ENCODE data around the gene GCGR. TPM values are rescaled to one million over a fixed set of nuclear protein-coding genes. Genes with fewer than 3 reads are reported as not detected.

GCGR gene
- total RNA-seq, 2 donors from 2014 or later: not detected

DNA sequence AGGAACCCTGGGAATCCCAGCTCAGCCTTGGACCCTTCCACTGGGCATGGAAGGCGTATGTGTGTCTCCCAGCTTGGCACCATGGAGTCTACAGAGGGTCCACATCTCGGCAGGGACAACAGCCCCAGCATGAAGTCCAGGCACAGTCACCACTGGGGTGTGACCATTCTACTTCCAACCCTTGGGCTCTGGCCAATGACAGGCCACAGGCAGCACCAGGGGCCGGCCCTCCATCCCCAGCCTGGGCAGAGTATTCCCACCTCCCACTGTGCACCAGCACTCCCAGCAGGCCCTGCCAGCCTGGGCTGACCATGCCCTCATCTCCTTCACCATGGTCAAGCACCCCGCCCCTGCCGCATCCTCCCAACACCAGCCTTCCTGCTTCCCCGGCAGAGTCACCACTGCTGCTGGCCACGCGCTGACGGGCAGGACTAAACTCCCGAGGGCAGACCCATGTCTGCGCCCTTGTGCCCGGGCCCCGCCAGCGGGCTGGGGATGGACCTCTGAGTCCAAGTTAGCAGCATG, 40.4 kb downstream of the GCGR start:
- no peak for ATAC-seq
- intact Hi-C loops (cut with DNase I): no loop called here

DNA sequence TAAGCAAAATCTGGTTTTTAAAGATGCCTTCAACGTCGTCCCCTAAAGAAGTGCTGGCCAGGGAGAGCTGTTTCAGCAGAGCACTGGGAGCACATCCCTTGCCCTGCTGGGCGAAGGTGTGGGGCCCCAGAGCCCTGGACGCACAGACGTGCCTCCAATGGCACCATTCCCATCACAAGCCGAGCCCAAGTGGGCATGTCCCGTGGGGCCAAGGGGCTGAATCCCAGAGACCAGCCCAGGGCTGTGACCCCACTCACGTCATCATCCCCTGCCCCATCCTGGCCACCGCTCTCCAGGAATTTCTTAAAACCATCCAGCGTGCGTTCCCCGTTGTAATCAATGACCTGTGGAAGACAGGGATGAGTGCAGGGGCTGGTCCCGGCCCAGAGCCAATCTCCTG, 40.9 kb downstream of the GCGR start:
- no peak for DNase-seq
- intact Hi-C loops (cut with DNase I): no loop called here
- ATAC-seq: no peak

More for the DNA sequence above, 40.4 kb downstream of the GCGR start:
- no peak for DNase-seq

DNA sequence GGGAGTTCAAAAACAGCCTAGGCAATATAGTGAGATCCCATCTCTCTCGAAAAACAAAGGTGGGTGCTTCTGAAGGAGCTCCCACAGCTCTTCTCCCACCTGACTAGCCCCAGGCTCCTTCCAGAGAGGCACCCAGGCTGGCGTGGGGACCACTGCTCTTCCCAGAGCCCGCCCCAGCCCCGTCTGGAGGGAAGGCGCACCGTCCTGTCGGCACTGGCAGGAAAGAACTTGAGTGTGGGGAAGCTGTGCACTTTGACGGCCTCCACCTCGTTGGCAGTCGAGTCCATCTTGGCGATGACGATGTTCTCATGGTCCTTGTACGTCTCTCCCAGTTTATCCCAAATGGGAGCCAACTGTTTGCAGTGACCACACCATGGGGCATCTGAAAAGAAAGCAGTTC, 41.4 kb downstream of the GCGR start:
- intact Hi-C loops (cut with DNase I): no loop called here
- no peak for DNase-seq
- ATAC-seq: no peak

DNA sequence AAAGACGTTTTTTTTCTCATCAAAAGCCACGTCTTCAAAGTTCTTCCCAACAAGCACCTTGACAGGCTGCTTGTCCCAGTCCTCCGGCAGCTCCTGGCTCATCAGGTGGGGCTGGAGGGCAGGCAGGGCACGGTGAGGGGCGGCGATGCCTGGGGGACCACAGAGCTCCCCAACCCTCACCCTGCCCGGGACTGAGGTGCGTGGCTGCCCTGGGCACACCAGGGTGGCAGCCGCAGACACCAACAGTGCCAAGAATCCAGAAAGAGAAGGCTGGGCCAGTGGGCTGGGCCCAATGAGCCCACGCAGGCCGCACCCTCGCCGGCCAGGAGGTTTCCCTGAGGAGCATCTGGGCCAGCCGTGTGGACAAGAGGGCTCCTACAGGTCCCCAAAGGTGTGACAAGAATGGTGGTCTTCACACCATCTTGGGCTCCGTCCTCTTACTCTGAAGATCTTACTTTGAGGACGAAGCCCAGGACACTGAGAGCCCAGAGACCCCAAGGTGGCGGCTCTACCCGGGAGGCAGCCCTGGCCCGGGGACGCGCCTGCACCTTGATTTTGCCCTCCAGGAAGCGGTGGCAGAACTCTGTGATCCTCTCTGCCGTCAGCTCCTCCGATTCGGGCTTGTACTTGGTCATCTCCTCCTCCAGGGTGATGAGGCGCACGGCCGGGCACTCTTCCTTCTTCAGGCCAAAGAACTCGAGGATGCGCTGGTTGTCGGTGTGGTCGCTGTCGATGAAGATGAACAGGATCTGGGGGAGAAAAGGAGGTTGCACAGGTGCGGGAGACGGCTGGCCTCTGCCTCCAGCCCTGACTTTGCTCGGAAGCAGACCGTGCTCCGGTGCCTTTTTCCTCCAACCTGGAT, 42.2 kb downstream of the GCGR start:
- no peak for DNase-seq
- intact Hi-C loops (cut with DNase I): no loop called here
- ATAC-seq: no peak

DNA sequence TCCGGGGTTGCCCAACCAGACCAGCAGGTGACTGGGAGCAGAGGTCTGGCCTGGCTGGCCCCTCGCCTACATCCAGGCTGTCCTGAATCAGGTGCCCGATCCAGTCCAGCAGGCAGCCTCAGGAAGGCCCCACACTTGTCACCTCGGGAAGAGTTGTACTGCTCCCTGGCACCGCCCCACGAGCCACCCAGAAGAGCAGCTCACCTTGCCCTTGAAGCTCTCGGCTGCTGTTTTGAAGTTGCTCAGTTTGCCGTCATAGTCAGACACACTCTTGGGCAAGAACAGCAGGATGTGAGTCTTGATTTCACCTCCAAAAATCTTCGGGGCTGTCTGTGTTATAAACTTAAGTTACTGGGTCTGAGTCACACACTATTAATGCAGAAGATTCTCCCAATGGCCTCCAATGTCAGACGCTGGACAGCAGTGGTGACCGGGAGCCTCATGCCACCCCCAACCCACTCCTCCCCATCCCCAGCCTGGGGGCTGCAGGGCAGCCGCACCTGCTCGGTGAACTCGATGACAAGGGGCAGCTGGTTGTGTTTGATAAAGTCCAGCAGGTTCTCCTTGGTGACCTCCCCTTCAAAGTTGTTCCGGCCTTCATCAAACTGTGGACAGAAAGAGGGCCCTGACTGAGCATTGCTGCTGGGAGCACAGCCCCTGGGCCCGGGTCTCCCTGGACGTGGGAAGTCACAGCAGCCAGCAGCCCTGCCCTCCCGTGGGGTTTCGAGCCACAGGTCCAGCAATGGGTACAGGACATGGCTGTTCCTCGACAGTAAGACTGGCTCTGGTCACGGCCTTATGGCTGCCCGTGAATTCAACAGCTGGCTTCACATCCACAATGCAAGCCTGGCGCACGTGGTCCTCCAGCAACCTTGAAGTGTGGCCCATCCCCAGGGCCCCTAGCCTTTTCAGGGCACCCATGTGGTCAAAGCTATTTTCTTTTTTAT, 43.1 kb downstream of the GCGR start:
- no peak for DNase-seq
- no peak for ATAC-seq
- intact Hi-C loops (cut with DNase I): no loop called here

DNA sequence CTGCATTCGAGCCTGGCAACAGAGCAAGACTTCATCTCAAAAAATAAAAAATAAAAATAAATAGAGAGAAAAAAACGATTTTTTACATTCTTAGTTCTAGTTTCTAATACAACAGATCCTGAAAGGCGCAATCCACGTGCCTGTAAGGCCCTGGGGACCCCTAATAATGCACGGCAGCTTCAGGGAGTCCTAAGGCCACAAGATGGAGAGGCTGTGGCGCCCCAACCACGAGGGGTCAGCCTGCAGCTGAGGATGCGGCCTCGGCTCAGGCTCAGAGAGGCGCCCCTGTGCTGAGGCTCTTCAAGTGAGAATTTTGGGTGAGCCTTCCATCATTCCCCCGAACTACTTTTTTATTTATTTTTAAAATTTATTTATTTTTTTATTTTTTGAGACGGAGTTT, 45.5 kb downstream of the GCGR start:
- DNase-seq: no peak
- ATAC-seq: no peak
- intact Hi-C loops (cut with DNase I): no loop called here

DNA sequence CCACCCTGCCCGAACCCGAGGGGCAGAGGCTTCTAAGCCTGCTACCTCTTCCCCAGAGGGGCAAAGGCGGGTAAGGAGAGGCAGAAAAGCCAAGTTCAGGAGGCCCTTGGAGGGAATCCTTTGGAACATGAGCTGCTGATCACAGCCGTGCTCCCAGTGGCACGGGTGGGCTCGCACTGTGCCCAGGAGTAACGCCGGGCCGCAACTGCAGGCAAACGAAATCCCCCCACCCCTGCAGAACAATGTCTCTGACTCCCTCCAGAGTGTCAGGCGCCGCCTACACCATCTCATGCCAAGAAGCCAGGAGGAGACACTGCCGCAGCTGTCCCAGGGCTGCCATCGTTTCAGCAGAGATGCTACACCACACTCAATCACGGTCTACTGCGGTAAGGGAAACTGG, 47.5 kb downstream of the GCGR start:
- intact Hi-C loops (cut with DNase I): no loop called here
- ATAC-seq (no peak), DNase-seq (no peak)

DNA sequence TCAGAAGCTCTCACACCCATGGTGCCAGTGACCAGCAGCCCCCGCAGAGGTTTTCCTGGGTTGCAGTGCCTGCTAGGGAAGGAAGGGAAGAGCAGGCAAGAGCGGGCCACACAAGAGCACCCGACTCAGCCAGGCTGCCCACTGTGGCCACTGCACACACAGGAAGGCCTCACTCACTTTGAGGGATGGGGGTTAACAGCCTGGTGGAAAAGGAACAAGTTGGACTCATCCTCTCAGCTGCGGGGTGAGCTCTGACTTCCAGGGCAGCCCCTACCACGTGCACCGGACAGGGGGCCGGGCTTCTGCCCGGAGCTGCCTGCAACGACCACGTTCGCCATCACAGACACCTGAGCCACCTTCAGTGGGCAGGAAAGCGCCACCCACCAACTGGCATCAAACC, 48.3 kb downstream of the GCGR start:
- DNase-seq (no peak), ATAC-seq (no peak)
- intact Hi-C loops (cut with DNase I): no loop called here

DNA sequence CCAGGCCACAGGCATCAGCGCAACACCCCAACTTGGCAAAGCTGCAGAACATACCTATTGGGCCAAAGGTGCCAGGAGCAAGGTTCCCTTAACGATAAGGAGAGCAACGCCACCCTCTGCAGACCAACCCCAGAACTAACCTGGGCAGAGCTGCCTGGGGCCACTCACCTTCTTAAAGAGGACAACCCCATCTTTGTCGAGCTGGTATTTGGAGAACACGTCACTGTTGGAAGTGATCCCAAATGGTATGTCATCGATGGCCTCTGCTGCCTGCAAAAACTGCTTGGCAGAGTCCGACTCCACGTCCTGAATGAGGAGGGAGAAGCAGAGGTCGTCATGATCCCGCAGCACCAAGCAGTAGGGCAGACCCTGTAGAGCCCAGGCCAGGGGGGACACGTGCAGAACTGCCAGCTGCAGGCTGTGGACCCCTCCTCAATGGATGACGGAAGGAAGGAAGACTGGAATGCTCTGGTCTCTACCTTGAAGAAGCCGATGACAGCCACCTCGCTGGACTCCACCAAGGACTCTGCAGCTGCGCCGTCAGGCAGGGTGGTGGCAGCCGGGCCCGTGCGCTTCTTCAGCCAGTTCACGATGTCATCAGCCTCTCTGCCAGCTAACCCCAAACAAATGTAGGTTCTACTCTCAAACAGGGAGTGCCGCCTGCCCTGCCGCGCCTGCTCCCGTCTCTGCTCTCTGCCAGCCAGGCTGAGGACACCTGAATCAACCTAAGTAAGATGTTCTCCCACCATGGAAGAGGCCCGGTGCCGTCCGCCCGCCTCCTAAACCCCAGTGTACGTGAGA, 51.2 kb downstream of the GCGR start:
- DNase-seq: peak; percentile 28
- peak in 1 of 2 donors; percentile 4 for ATAC-seq
- intact Hi-C loops (cut with DNase I): no loop called here

DNA sequence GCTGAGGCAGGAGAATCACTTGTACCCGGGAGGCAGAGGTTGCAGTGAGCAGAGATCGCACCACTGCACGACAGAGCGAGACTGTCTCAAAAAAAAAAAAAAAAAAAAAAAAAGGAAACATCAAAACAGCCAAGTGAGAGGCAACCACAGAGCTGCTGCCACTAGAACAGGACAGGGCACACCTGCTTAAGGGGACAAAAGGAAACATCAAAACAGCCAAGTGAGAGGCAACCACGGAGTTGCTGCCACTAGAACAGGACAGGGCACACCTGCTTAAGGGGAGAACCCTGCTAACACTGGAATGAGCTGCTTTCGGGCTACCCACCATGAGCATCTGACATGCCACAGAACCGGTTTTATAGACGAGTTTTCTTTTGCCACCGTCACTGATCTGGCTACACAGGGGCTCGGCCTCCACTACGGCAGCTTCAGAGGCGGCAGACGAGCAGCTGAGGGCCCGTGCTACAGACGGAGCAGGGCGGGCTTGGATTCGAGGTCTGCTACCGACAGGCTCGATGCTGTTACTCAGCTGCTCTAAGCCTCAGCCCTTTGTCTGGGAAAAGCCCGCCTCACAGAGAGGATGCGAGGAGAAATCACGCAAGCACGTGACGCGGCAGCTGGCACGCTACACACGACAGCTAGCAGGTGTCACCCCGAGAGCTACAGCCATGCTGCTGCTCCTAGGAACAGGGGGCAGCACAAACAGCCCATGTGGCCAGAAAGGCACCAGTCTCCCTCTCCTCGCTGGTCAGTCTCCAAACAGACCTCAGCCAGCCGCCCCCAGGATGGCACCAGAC, 54.4 kb downstream of the GCGR start:
- ATAC-seq (no peak), DNase-seq (no peak)
- intact Hi-C loops (cut with DNase I): no loop called here

DNA sequence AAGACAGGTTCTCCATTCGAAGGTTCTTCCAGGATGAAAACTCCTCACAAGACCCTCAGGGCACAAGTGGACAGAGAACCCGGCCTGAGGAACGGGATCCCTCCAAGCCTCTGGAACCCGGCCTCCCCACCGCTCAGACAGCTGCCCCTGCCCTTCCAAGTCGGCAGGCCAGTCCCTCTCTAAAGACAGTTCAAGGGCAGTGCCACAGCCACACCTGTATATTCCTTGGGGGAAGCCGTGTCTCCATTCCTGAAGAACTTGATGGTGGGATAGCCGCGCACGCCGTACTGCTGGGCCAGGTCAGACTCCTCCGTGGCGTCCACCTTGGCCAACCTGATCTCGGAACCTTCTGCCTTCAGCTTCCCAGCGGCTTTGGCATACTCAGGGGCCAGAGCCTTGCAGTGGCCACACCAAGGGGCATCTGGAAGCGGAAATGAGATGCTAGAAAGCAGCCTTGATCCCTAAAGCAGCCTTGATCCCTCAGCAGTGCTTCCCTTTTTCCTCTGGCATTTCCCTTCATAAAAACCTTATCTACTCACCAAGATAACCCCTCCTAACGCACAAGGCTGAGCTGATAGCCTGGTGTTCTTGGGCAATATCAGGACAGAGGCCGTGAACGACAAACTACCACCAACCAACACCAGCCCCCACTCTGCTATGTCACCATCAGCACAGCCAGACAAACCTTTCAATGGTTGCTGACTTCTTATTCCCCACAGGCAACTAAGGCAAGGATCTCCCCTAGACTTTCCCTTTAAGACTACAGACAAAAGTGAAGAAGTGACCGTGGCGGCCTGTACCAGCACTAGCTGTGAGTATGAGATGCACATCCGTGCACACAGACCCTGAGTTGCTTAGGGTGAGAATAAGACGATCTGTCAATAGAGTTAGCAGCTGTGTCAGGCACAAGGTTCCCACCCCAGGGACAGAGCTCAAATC, 55.3 kb downstream of the GCGR start:
- no peak for ATAC-seq
- no peak for DNase-seq
- intact Hi-C loops (cut with DNase I): no loop called here

DNA sequence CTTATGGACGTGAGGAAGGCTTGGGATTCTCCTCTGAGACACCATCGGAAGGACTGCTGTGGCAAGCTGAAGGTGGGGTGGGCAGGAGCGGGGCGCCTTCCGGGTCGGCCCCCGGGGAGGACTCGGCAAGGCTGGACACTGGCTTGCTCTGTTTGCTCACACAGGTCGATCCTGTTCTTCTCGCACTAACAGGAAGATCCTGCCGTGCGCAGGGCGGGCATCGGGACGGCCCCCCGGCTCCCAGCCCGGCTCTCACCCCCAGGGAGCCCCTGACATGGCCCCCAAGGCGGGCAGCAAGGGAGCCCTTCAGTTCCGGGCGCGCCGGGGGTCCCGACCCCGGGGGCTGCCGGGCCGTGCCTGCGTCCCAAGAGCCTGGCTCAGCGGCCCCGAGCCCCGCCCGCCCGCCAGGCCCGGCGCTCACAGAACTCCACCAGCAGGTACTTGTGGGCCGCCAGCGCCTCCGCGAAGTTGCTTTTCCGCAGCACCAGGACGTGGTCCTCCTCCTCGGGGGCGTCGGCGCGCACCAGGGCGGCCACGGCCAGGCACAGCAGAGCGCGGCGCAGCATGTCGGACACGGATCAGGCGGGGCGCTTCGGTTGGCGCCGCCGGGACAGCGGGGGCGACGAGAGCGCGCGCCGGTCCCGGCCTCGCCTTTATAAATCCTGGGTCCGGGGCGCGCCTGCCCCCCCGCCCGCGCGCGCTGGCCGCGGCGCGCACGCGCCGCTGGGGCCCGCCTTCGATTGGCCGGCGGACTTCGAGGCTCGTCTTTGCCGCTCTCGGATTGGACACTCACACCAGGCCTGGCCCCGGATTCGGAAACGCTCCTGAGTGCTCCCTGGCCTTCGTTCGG, 56.2 kb downstream of the GCGR start, which contains the start of gene P4HB:
Gene P4HB (minus strand): TSS at position 630 of the 850 bp plus-strand sequence. CDS start 64 bp downstream, at position 566.
- intact Hi-C loops (cut with DNase I): no loop called here
- DNase-seq (no peak), ATAC-seq (no peak)

DNA sequence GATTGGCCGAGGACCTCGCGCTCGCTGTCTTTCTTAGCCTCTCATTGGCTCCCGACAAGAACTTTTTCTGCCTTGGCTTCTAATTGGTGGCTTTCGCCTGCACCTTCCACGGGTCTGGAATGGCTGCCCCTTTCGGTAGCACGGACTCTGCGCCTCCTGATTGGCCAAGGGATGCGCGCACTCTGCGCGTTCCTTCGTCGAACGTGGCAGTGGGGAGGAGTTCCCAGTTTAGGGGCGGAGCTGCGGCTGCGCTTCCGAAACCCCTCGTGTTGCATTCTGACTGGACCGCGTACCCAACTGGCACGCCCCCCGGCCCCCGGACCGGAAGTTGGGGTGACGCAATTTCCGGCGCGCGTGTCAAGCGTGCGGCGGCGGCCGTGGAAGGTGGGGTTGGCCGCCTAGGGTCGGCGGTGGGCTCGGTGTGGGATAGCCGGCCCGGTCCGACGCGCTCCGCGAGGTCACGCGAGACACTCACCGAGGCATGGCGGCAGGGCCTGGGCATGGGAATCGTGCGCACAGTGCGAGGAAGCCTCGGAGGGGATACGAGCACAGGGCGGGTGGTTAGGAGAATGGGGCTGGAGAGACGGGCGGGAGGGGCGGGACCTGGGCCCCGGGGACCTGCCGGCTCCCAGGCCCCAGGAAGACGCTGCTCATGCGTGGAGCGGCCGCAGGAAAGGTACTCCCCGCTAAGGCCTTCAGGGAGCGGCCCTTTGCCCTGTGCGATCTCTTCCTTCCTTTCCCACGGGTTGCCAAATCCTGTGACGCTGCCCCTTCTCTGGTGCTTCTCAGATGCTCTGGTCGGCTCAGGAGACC, 57.0 kb downstream of the GCGR start:
- intact Hi-C loops (cut with DNase I): no loop called here
- ATAC-seq (peak; percentile 94 to 96), DNase-seq (peak; percentile 99)

DNA sequence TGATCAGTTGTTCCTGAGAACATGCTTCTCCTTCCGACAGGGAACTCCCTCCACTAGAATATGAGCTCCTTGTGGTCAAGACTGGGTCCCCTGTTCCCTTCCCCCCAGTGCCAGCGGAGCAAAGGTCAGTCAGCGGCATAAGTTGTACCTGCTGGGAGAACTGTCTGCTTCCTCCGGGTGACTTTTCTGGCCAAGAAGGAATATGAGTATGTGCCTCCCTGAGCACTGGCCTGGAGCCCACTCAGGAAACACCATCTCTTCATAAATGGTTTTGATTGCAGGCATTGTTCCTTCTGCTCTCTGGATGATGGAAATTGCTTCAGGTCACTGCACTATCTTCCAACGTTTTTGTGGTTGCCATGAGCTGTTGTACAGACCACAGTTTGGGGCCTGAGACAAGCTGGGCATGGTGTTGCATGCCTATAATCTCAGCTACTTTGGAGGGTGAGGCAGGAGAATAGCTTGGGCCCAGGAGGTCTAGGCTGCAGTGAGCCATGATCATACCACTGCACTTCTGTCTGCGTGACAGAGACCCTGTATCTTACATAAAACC, 59.2 kb downstream of the GCGR start:
- DNase-seq (no peak), ATAC-seq (no peak)
- intact Hi-C loops (cut with DNase I): no loop called here

Measured in left cardiac atrium (tissue), 4 donors.